PC-9 (cell line): ENCODE measurements around the gene CFAP410.

ENCODE experiments used
- EZH2 ChIP-seq: fragments of 200-600 bp; sonication (generic); IDR thresholded peaks from 2 replicates; pipeline ENCODE4 v1.8.0; 2017; ENCODE audit warnings: antibody characterized with exemption, low read depth
- TF ChIP-seq, protein P1 (sequence below): fragments of 200-600 bp; sonication (generic); conservative IDR thresholded peaks from 2 replicates; pipeline ENCODE4 v1.6.1; 2017; ENCODE audit warnings: mixed run types, antibody characterized with exemption, mild to moderate bottlenecking, moderate library complexity

DNA sequence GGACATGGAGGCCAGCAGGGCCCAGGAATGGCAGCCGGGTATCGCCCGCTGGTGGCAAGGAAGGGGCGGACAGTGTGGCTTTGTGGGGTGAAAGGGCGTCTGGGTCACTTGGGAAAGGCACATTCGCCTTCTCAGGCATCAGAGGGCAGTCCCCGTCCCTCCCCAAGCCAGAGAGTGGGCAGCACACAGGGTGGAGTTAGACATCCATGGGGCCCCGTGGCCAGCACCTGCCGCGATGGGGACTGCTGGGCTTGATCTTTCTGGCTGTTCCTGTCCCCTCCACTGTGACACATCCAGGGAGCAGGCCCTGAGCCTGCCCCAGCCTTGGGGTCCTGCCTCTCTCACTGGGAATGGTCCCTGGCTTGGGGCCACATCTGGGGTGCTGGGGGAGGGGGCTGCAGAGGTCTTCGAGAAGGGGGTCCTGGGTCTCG is 10.2 kb upstream of the CFAP410 start:
- TF ChIP-seq, protein P1, sequence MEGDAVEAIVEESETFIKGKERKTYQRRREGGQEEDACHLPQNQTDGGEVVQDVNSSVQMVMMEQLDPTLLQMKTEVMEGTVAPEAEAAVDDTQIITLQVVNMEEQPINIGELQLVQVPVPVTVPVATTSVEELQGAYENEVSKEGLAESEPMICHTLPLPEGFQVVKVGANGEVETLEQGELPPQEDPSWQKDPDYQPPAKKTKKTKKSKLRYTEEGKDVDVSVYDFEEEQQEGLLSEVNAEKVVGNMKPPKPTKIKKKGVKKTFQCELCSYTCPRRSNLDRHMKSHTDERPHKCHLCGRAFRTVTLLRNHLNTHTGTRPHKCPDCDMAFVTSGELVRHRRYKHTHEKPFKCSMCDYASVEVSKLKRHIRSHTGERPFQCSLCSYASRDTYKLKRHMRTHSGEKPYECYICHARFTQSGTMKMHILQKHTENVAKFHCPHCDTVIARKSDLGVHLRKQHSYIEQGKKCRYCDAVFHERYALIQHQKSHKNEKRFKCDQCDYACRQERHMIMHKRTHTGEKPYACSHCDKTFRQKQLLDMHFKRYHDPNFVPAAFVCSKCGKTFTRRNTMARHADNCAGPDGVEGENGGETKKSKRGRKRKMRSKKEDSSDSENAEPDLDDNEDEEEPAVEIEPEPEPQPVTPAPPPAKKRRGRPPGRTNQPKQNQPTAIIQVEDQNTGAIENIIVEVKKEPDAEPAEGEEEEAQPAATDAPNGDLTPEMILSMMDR = no peak
- no peak for TF ChIP-seq EZH2
